ENCODE results near the gene DEF6.
A peak's percentile ranks its signal among the peaks of the same experiment; 100 is the strongest.
"Not testable (repeated sequence)": the region's sequence is repeated elsewhere in the genome, so short reads cannot be mapped to it uniquely, and the experiment has no call there.

DEF6 gene

GRCh38 chr6:35283361-35283760 is 14.3 kb upstream of the DEF6 start:
- DNase-seq: no peak

DNA sequence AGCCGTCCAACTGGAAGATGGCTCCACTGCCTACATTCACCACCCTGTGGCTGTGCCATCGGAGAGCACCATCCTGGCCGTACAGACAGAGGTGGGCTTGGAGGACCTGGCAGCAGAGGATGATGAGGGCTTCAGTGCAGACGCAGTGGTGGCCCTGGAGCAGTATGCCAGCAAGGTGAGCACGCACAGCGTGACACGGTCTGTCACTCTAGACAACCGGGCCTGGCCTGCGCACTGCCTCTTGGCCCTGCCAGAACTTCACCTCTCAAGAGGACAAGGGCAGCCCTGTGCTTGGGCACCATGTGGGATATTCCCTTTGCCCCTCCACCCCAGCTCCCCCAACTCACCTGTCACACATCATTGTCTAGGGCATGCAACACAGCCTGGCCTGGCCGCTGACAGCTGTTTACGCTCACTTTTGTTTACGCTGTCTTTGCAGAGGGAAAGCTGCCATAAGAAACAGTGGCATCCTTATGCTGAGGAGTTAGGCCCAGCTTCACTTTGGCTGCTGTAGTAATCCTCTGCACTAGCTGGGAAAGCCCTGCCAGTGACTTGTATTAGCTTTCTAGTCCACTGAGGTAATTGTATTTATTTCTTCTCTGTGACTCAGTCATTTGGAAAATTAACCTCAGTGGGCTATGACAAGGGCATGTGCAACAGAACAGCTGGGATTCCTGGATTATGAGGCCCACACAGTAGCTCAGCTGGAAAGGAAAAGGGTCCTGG is 9.8 kb upstream of the DEF6 start:
- no peak for DNase-seq

DNA sequence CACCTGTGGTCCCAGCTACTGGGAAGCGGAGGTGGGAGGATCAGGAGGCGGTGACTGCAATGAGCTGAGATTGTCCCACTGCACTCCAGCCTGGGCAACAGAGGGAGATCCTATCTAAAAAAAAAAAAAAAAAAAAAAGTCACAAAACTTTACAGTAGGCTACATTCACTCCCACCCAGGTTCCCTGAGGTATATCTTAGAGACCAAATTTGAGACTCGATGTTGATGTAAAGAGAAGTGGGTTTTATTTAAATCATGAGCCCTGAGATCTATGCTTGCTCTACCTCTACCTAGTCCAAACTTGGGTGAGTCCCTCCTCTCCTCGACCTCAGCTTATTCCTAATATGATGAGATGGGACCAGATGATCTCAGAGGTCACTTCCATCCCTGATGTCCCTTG is 8.8 kb upstream of the DEF6 start:
- DNase-seq: no peak

DNA sequence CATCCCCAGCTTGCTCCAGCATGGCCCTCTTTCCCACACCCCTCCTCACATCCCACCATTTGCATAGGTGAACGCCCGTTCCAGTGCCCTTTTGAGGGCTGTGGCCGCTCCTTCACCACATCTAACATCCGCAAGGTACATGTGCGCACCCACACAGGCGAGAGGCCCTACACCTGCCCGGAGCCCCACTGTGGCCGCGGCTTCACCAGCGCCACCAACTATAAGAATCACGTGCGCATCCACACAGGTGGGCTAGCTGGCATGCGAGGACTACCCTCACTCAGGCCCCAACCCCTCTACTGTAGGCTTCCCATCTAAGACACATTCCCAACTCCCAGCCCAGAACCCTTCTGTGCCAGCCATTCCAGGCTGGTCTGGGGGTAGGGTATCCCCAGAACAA is 6.1 kb upstream of the DEF6 start:
- DNase-seq: no peak

GRCh38 chr6:35292494-35292893 is 5.1 kb upstream of the DEF6 start:
- DNase-seq: no peak

- no peak for DNase-seq
Measured at GRCh38 chr6:35293681-35294080, 3.9 kb upstream of the DEF6 start.

- DNase-seq: peak; percentile 57
Measured at GRCh38 chr6:35294308-35294945, 3.2 kb upstream of the DEF6 start.

DNA sequence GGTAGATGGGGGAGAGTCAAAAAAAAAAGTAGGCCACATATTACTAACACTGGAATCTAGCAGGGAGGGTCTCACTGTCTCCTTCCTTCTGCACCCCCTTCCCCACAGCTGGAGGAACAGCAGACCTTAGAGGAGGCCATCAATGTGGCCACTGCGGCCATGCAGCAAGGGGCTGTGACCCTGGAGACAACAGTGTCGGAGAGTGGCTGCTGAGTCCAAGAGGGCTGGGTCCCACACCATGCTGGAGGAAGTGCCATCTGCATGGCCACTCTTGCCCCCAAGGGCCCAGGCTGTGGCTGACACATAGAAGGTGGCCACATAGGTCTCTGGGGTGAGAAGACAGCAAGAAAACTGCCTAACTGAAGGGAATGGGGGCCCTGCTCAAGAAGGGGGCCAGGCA is 2.6 kb upstream of the DEF6 start:
- no peak for DNase-seq

DNA sequence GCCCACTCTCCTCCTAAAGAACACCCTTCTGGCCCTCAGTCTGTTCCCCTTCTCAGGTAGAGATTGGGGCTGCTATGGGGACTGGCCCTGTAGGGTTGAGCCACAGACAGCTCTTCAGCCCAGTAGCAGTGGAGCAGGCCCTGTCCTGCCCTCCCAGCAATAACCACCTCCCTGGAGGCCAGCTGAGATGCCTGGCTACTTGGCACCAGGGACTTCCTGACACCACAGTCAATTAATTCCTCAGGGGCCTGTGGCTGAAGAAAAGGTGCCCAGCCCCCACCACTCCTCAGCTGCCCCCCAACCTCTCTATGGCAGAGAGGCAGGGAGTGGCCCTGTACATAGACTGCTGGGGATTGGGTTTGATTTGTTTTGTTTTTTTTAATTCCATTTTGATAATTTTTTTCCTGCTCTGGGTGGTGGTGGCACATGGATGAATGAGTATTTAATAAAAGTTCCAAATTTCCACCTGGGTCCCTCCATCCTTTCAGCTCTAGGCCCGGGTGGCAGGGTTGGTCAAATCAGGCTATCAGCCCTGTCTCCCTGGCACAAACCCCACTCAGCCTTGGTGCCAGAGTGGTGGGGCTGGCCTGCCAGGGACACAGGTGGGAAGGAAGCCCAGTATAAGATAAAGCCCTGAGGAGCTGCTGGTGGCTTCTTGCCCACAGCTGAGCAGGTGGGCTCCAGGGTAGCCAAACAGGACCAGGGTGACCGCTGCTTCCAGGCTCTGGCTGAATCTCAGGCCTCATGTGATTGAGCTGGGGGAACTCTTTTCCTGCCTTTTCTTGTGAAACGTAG is 1.9 kb upstream of the DEF6 start:
- DNase-seq: no peak

- no peak for DNase-seq
Measured at GRCh38 chr6:35296931-35297600, 552 bp upstream of the DEF6 start.

GRCh38 chr6:35298625-35299140 is 1.1 kb downstream of the DEF6 start:
- no peak for DNase-seq

- no peak for DNase-seq
Measured at GRCh38 chr6:35299674-35300073, 2.1 kb downstream of the DEF6 start.

- no peak for DNase-seq
Measured at GRCh38 chr6:35300848-35301247, 3.2 kb downstream of the DEF6 start.

DNA sequence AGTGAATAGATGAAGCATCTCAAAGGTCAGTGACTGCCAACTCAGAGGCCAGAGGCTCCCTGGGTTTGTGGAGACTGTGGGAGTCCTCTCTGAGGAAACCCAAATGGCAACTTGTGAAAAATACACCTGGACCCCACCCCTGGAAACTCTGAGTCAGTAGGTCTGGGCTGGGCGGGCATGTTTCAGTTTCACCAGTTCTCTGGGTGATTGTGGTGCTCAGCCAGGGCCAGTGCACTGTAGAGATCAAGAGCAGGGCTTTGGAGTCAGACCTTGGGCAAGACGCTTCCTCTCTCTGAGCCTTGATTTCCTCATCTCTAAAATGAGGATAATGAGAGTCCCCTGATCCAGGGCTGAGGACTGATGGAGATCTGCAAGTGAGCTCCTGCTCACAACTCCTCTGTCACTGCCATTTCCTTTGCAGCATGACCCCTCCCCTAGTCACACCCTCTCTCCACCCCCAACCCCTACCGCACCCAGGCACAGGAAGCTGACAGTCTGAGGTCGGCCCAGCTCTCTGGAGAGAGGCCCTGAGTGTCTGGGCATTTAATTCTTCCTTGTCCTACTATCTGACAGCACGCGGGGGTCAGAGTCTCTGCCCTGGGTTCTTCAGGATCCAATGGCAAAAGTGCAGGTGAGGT is 5.1 kb downstream of the DEF6 start:
- DNase-seq: peak; percentile 90

DNA sequence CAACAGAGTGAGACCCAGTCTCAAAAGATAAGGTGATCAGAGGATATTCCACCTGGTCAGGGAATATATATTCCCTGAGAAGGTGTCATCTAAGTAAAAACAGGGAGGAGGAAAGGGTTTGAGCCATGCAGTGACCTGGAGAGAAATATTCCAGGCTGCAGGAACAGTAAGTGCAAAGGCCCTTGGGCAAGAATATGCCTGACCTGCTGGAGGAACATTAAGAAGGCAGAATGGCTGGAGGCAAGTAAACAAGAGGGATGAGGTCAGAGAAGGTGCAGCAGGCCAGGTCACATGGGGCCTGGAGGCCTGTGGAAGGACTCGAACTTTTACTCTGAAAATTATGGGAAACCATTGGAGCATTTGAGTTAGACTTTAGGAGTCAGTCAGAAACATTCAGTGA is 6.7 kb downstream of the DEF6 start:
- no peak for DNase-seq

DNA sequence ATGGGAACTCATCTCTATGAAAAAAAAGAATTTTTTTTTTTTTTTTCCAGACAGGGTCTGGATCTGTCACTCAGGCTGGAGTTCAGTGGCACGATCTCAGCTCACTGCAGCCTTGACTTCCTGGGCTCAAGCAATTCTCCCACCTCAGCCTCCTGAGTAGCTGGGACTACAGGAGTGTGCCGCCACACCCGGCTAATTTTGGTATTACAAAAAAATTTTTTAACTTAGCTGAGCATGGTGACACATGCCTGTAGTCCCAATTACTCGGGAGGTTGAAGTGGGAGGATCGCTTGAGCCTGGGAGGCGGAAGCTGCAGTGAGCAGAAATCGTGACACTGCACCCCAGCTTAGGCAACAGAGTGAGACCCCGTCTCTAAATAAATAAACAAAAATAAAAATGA is 7.5 kb downstream of the DEF6 start:
- DNase-seq: no peak

DNA sequence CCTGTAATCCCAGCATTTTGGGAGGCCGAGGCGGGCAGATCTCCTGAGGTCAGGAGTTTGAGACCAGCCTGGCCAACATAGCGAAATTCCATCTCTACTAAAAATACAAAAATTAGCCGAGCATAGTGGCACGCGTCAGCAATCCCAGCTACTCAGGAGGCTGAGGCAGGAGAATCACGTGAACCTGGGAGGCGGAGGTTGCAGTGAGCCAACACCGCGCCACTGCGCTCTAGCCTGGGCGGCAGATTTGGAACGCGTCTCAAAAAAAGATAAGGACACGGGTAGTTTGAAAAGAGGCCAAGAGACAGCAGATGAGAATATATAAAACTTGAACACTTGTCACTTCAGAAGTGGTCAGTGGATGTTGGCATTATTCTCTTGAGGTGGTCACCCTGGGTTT is 9.5 kb downstream of the DEF6 start:
- DNase-seq: not testable (repeated sequence)

- not testable (repeated sequence) for DNase-seq
Measured at GRCh38 chr6:35308543-35308942, 10.9 kb downstream of the DEF6 start.

DNA sequence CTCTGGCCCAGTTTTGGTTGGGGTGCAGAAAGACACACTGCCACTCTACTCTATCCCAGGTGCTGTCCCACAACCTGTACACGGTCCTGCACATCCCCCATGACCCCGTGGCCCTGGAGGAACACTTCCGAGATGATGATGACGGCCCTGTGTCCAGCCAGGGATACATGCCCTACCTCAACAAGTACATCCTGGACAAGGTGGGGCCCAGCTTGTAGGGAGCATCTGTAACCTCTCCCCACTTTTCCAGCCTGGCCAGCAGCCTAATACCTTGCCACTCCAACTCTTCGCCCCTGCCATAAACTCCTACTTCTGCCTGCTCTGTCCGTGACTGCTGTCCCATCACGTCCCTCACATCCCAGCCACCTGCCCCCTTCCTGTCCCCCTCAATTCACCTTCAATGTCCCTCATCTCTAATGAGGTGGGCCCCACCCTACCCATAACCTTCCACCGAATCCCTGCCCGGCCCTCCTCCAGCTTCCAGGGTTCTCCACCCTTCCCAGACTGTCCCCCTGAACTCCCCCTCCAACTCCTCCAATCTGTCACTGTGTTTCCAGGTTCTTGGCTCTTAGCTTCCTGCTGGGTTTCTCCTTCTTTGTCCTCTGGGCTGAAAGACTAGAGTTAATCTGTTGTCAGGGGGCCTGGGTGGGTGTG is 12.1 kb downstream of the DEF6 start:
- DNase-seq: no peak

- DNase-seq: no peak
Measured at GRCh38 chr6:35310265-35310831, 12.7 kb downstream of the DEF6 start.

DNA sequence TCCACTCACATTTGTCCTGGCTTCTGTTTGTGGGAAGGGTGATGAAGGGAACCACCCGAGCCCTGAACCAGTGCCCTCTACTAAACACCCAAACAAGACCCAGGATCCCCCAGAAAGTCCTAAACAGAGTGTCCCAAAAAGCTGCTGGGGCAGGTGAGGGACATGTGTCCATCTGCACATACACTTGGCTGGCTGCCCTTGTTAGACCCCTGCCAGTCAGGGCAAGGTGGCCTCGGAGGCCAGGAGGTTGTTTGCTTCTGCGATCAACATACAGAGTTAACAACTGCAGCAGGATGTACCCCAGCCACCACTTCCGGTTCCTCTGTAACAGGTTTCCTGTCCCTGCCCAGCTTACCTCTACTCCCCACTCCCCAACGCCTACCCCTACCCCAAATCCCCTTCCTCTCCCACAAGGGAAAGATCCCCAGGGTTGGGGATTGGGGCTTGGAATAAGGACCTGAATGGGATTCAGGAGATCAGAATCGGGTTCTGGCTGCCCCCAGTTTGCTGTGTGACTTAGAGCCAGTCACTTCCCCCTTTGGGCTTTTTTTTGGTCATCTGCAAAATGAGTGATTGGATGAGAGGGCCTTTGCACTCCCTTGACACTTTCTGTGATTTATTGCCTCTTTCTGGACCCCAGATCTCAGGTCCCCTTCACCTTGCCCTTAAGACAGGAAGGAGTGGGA is 13.9 kb downstream of the DEF6 start:
- DNase-seq: no peak
